ENCODE data around the gene IL17REL. TPM values are rescaled to one million over a fixed set of nuclear protein-coding genes. Genes with fewer than 3 reads are reported as not detected.

The IL17REL gene
- total RNA-seq, 2 donors from 2014 or later, result 0.68 TPM; not detected in 1

GRCh38 chr22:50059881-50060262 lies 47.3 kb upstream of the IL17REL start:
- no peak overlapping the region for H3K4me3 ChIP-seq
- TF ChIP-seq POLR2AphosphoS5 (IDR thresholded peaks at IDR 0.05), result no peak
- no peak for TF ChIP-seq POLR2A (IDR thresholded peaks at IDR 0.05)
- TF ChIP-seq CTCF (IDR thresholded peaks at IDR 0.05), result no peak
- no peaks in the 10 kb centered on the region for H3K9me3 ChIP-seq
- intact Hi-C loops (cut with DNase I), result no loop called here
- H3K4me1 ChIP-seq (replicated peaks), result peaks cover 6% of the 10 kb centered on the region
- peaks cover 3% of the 10 kb centered on the region for H3K27me3 ChIP-seq (replicated peaks; ENCODE audit: insufficient read depth)
- 77% methylated on average over 7 of the region's 7 CpGs for WGBS
- no peak for DNase-seq (ENCODE audit: low spot score)
- no peaks in the 10 kb centered on the region for H3K36me3 ChIP-seq
- no peak overlapping the region for H3K27ac ChIP-seq

GRCh38 chr22:50058906-50059880 lies 46.6 kb upstream of the IL17REL start:
- Histone ChIP-seq H3K27me3 (replicated peaks; ENCODE audit: insufficient read depth) (peaks cover 3% of the 10 kb centered on the region), H3K9me3 (no peaks in the 10 kb centered on the region), H3K4me3 (no peak overlapping the region), H3K4me1 (replicated peaks) (peaks cover 6% of the 10 kb centered on the region), H3K36me3 (no peaks in the 10 kb centered on the region), H3K27ac (no peak overlapping the region)
- DNase-seq (ENCODE audit: low spot score), result no peak
- no peak for TF ChIP-seq CTCF (IDR thresholded peaks at IDR 0.05)
- no peak for TF ChIP-seq POLR2A (IDR thresholded peaks at IDR 0.05)
- no peak for TF ChIP-seq POLR2AphosphoS5 (IDR thresholded peaks at IDR 0.05)
- intact Hi-C loops (cut with DNase I), result no loop called here
- 19% methylated on average over 28 of the region's 31 CpGs for WGBS

DNA sequence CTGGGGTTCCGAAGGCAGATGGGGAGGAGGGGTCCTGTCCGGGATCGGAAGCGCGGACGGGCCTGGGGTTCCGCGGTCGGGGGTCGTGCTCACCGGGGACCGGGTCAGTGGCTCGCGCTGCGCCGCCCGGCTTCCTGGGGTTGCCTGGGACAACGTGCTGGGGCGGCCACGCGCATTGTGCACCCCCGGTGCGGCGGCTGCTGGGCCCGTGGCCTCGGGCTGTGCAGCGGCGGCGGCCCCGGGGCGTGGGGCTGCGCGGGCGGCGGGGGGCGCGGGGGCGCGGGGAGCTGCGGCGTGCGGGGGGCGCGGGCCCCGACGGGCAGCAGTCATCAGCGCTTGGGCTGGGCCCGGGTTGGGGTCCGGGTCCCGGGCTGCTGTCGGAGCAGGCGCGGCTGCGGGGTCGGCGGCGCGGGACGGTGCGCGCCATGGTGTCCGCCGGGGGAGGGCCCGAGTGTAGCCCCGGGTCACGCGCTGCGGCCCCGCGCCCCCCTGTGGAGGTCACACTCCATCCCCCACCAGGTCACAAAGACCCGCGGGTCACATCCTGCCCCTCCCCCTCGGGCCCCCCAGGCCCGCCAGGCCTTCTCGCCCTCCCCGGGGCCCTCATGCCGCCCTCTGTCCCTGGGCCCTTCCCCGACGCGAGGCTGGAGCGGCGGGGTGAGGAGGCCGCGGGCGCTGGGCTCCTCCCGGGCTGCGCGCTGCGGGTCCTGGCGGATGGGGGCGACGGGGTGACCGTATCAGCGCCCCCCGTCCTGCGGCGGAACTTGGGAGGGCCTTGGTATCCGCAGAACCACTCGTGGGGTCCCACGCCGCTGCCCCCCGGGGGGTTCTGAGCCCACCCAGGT lies 45.7 kb upstream of the IL17REL start, which contains the start of gene TTLL8:
TTLL8 (minus strand) TSS at position 238 of the 845 bp plus-strand sequence.
- intact Hi-C loops (cut with DNase I), result no loop called here
- TF ChIP-seq POLR2A (IDR thresholded peaks at IDR 0.05) (no peak), CTCF (IDR thresholded peaks at IDR 0.05) (no peak), POLR2AphosphoS5 (IDR thresholded peaks at IDR 0.05) (no peak)
- no peak within 1 kb of the TSS for H3K4me3 ChIP-seq
- peaks cover 6% of the 10 kb centered on the region for H3K4me1 ChIP-seq (replicated peaks)
- no peaks in the 10 kb centered on the region for H3K9me3 ChIP-seq
- no peaks in the 10 kb centered on the region for H3K36me3 ChIP-seq
- no peak for DNase-seq (ENCODE audit: low spot score)
- 38% methylated on average over 27 of the region's 102 CpGs for WGBS
- peaks cover 3% of the 10 kb centered on the region for H3K27me3 ChIP-seq (replicated peaks; ENCODE audit: insufficient read depth)
- H3K27ac ChIP-seq, result no peak within 1 kb of the TSS

DNA sequence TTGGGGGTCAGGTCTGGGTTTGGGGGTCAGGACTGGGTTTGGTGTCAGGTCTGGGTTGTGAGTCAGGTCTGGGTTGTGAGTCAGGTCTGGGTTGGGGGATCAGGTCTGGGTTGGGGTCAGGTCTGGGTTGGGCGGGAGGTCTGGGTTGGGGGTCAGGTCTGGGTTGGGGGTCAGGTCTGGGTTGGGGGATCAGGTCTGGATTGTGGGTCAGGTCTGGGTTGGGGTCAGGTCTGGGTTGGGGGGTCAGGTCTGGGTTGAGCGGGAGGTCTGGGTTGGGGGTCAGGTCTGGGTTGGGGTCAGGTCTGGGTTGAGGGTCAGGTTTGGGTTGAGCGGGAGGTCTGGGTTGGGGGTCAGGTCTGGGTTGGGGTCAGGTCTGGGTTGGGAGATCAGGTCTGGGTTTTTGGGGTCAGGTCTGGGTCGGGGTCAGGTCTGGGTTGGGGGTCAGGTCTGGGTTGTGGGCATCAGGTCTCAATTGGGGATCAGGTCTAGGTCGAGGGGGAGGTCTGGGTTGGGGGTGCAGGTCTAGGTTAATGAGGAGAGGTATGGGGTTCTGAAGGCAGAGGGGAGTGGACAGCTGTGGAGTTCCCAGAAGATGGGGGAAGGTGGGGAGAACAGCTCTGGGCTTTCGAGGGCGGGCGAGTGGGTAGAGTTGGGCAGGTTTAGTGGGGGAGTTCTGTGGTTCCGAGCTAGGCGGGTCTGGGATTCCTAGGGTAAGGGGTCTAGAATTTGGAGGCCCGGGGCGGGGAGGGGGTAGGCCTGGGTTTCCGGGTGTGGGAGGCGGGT lies 44.9 kb upstream of the IL17REL start:
- DNase-seq (ENCODE audit: low spot score), result no peak
- Histone ChIP-seq H3K4me1 (replicated peaks) (peaks cover 6% of the 10 kb centered on the region), H3K27ac (no peak overlapping the region), H3K9me3 (no peaks in the 10 kb centered on the region), H3K4me3 (no peak overlapping the region), H3K27me3 (replicated peaks; ENCODE audit: insufficient read depth) (peaks cover 3% of the 10 kb centered on the region), H3K36me3 (no peaks in the 10 kb centered on the region)
- TF ChIP-seq POLR2A (IDR thresholded peaks at IDR 0.05) (no peak), CTCF (IDR thresholded peaks at IDR 0.05) (no peak), POLR2AphosphoS5 (IDR thresholded peaks at IDR 0.05) (no peak)
- WGBS, result 91% methylated on average over 14 of the region's 14 CpGs
- intact Hi-C loops (cut with DNase I), result no loop called here
